HFF-Myc (cell line): ENCODE results near the gene RPS6KA2.

Experiments used
- DNase-seq: peaks from one replicate; pipeline ENCODE4 v3.0.0-alpha.2; 2011; ENCODE audit warnings: low read depth; ENCODE audit errors: extremely low read depth
- H3K4me3 ChIP-seq: replicated peaks from 2 replicates; pipeline ENCODE4 v1.5.1; 2011; ENCODE audit warnings: low read depth, mild to moderate bottlenecking, control low read depth, low read length
- TF ChIP-seq, protein P1 (sequence below): IDR thresholded peaks from 2 replicates; pipeline ENCODE4 v1.5.1; 2012; ENCODE audit warnings: mild to moderate bottlenecking, low read depth, low read length, control low read depth; ENCODE audit errors: missing control alignments

The RPS6KA2 gene

DNA sequence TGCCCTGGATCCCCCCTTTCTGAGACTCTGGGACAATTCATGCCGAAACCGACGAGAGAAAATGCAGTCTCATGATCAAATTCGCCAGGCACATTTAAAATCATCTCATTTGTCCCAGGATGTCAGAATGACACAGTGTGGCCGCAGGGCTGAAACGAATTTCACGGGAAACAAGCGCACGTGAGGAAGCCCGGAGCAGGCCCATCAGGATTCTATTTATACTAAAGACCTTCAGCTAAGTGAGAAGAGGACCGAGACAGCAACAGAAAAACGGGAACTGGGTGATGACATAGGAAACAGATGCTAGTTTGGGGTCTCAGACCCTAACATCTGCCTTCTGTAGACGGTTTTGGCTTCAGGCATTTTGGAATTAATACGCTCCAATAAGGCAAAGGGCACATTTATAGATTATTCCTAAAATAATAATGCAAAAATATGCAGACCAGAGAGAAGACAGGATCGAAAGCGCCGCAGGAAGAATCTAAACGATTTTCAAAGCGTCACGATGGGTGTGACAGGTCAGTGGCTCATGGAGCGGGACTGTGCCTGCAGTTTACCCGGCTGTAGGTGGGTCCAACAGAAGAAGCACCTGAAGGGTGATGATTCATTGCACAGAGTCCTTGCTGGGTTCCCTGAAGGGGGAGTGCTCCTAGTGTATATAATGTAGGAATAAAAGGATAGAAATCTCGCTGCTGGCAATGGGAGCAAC is 163.5 kb downstream of the RPS6KA2 start:
- no peak overlapping the region for H3K4me3 ChIP-seq
- TF ChIP-seq, protein P1, sequence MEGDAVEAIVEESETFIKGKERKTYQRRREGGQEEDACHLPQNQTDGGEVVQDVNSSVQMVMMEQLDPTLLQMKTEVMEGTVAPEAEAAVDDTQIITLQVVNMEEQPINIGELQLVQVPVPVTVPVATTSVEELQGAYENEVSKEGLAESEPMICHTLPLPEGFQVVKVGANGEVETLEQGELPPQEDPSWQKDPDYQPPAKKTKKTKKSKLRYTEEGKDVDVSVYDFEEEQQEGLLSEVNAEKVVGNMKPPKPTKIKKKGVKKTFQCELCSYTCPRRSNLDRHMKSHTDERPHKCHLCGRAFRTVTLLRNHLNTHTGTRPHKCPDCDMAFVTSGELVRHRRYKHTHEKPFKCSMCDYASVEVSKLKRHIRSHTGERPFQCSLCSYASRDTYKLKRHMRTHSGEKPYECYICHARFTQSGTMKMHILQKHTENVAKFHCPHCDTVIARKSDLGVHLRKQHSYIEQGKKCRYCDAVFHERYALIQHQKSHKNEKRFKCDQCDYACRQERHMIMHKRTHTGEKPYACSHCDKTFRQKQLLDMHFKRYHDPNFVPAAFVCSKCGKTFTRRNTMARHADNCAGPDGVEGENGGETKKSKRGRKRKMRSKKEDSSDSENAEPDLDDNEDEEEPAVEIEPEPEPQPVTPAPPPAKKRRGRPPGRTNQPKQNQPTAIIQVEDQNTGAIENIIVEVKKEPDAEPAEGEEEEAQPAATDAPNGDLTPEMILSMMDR = no peak
- DNase-seq = no peak

DNA sequence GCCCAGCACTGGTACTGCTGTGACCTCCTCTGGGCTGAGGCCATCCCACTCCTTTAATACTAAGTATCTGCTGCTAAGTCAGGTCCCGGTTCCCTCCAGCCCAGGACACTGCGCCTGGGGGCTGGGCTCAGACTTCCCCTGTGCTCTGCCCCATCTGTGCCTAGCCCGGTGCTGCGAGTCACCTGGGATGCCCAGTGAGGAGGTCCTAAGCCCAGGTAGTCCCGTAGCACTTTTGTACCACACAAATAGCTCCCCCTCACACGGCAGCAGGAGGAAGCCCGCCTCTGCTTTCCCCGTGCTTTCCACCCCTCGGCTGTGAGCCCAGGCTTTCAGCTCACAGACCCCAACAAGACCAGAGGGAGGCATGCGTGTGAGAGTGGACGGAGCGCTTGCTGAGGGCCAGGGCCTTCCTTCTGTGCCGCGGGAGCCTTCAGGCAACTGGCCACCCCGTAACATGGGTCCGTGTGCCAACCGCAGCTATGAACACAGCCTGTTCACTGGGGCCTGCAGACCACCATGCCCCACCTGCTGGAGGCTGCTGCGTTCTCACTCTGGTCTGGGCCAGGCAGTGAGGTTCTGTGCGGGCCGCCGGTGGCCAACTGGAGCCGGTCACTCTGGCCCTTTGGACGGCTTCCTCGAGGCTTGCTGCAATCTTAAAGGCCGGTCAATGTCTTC is 164.5 kb downstream of the RPS6KA2 start:
- H3K4me3 ChIP-seq = no peak overlapping the region
- no peak for DNase-seq
- TF ChIP-seq, protein P1 = no peak

DNA sequence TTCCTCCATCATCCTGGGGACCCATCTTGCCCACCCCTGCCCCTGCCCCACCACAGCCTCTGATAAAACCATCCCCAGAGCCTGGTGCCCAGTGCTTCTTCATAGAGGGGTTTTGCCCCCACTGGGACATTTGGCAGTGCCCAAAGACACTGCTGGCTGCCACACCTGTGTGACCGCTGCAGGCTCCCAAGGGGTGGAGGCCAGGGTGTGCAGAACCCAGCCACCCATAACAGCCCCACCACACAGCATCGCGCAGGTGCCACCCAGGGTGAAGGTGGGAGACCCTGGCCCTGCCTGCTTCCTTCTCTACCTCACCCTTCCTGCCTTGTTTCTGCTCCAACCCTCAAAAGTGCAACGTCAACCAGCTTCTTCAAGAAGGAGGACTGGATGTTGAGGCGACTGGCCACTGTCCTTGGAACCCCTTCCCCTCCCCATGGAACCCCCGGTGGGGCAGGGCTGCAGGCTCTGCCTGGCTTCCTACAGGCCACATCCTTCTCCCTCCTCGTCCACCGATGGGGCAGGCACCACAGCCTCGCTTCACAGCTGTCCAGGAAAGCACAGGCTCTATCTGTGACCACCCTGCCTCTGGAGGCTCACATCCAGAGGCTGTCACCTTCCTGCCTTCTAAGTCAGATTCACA is 165.1 kb downstream of the RPS6KA2 start:
- TF ChIP-seq, protein P1 = no peak
- no peak for DNase-seq
- no peak overlapping the region for H3K4me3 ChIP-seq

DNA sequence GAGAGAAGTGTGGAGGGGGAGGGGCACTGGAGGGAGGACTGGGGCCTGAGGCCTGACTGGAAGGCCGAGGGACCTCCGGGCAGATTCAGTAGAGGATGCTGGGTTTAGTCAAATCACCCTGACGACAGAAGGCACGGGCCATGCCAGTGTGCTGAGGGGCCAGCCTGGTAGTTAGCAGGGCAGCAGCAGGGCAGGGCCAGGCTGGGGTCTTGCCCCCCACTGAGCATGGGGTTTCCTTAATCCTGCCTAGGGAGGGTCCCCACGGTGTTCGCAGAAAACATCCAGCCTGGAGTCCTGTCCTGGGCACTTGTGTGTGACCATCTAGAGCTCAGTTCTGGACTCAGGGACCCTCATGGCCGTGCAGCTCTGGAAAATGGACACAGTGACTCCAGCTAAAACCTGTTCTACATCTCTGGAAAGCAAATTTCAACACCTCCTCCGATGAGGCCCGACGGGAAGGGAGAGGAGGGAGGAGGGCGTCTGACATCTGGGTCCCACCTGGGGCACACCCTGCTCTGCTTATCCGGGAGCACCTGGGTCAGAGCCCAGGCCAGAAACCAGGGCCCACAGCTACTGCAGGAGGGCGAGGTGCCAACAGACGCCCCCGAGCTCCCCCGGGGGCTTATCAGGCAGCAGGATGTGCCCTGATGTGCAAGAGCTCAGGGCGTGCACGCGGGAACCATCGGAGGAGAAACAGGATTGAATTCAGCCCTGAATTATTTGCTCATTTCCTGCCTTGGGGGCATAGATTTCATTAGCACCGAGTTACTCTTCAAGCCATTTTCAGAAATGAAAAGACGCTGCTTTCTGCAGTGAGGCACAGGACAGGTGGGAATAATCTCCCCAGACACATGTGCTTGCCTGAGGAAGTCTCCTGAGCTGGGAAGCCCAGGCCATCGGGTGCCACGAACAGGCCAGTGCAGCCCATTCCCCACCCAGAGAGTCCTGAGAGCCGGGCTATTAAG is 166.3 kb downstream of the RPS6KA2 start:
- peak; percentile 61 for DNase-seq
- H3K4me3 ChIP-seq = no peak overlapping the region
- TF ChIP-seq, protein P1 = no peak

DNA sequence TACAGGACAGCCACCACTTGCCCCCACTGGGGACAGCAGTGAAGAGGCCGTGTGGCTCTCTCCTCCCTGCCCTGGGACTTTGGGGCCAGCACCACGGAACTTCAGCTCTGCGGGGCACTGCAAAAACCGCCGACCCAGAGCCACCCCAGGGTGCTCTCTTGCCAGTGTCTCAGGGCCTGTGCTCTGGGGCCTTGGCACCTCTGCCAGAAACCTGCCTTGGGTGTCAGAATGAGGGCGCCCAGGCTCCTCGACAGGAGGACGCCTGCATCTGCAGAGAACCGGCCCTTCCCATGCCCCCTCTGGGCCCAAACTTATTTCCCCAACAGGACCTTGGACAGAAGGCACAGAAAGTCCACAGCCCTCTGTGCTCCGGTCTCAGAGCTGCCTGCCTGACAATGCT is 167.1 kb downstream of the RPS6KA2 start:
- TF ChIP-seq, protein P1 = no peak
- H3K4me3 ChIP-seq = no peak overlapping the region
- no peak for DNase-seq

DNA sequence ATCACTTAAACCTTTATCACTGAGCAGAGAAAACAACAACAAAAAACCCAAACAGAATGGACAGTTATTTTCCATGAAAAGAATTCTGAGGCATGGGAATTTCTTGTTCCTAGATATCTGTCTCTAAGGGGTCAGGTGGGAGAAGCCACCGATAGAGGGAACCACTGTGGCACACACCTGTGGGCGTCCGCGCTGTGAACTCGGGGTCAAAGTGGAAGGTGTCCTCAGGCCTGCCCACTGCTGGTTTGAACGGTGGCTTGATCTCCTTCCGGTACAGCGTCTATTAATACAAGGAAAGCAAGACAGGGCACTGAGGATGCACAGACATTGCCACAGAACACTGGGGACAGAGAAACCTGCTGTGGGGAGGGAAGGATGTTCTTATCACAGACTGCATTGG is 167.8 kb downstream of the RPS6KA2 start:
- DNase-seq = no peak
- H3K4me3 ChIP-seq = no peak overlapping the region
- TF ChIP-seq, protein P1 = no peak
